Measurements from ENCODE around the gene THAP6. TPM values are rescaled to one million over a fixed set of nuclear protein-coding genes. Genes with fewer than 3 reads are reported as not detected.

Gene THAP6
- total and polyA plus RNA-seq, 2 donors (not counting 1 experiment from before 2014, with no cell fraction given), result 8.9 to 38.3 TPM

GRCh38 chr4:75495476-75495875, 18.8 kb upstream of the THAP6 start:
- Mint-ChIP-seq H3K27me3 (no peaks in the 10 kb centered on the region), H3K9me3 (ENCODE audit: insufficient read depth) (no peaks in the 10 kb centered on the region), H3K4me3 (no peak overlapping the region), H3K4me1 (no peaks in the 10 kb centered on the region), H3K27ac (no peak overlapping the region)
- H3K27ac ChIP-seq (ENCODE audit: low read length in 2 of 2), result no peak overlapping the region
- DNase-seq (no peak), ATAC-seq (ENCODE audit: low read depth) (no peak)
- peaks cover 35% of the 10 kb centered on the region for H3K79me2 ChIP-seq (ENCODE audit: control insufficient read depth, insufficient read depth, low read length)
- POLR2A ChIA-PET, result no interaction called here
- TF ChIP-seq EZH2 (IDR thresholded peaks at IDR 0.05; ENCODE audit: borderline replicate concordance, insufficient read depth, low read depth, low read length, poor library complexity, severe bottlenecking), result no peak
- no peak for TF ChIP-seq CTCF (IDR thresholded peaks at IDR 0.05)
- peaks cover 0 to 4% (median 0%) of the 10 kb centered on the region in 3 donors for H3K9me3 ChIP-seq (ENCODE audit: control extremely low read depth in 1 of 3, control insufficient read depth in 2 of 3, insufficient read depth in 1 of 3, low read length in 2 of 3)
- H3K9ac ChIP-seq (ENCODE audit: low read length), result no peak overlapping the region
- H3K27me3 ChIP-seq (replicated peaks in 1 of 4; ENCODE audit: control extremely low read depth in 1 of 4, control insufficient read depth in 3 of 4, insufficient read depth in 4 of 4, low read length in 3 of 4), result no peaks in the 10 kb centered on the region
- H2AFZ ChIP-seq (ENCODE audit: insufficient read depth, low read depth, low read length, poor library complexity, severe bottlenecking), result no peak overlapping the region
- no CpG with 5 or more reads among the region's 2 CpGs for WGBS (ENCODE audit: insufficient coverage)
- H3K4me1 ChIP-seq (ENCODE audit: control insufficient read depth in 2 of 2, insufficient read depth in 2 of 2, low read length in 2 of 2), result no peaks in the 10 kb centered on the region
- peaks cover 29 to 48% of the 10 kb centered on the region in 2 experiments for H3K36me3 ChIP-seq (replicated peaks in 1 of 2; ENCODE audit: control extremely low read depth in 1 of 2, control insufficient read depth in 1 of 2, extremely low read depth in 1 of 2, insufficient read depth in 2 of 2, low read length in 1 of 2)
- H3K4me3 ChIP-seq (ENCODE audit: control extremely low read depth in 1 of 5, extremely low read depth in 1 of 5, insufficient read depth in 1 of 5, low read depth in 2 of 5, low read length in 4 of 5), result no peak overlapping the region
- peaks cover 10% of the 10 kb centered on the region for H4K20me1 ChIP-seq (ENCODE audit: control insufficient read depth, insufficient read depth, low read length, poor library complexity, severe bottlenecking)
- intact Hi-C loops (cut with micrococcal nuclease), result no loop called here
- CTCF ChIA-PET, result interaction anchor here (1.9 kb wide), 1 partner anchor 621 kb away, joined by 4 read pairs; no protein-coding TSS in a partner anchor
- no peak overlapping the region for H3K4me2 ChIP-seq (replicated peaks; ENCODE audit: low read depth, low read length, poor library complexity, severe bottlenecking)

GRCh38 chr4:75496406-75496805, 17.9 kb upstream of the THAP6 start:
- WGBS (ENCODE audit: insufficient coverage), result 100% methylated on average over 2 of the region's 2 CpGs
- H3K36me3 ChIP-seq (replicated peaks in 1 of 2; ENCODE audit: control extremely low read depth in 1 of 2, control insufficient read depth in 1 of 2, extremely low read depth in 1 of 2, insufficient read depth in 2 of 2, low read length in 1 of 2), result peaks cover 25 to 45% of the 10 kb centered on the region in 2 experiments
- intact Hi-C loops (cut with micrococcal nuclease), result no loop called here
- H3K27me3 ChIP-seq (replicated peaks in 1 of 4; ENCODE audit: control extremely low read depth in 1 of 4, control insufficient read depth in 3 of 4, insufficient read depth in 4 of 4, low read length in 3 of 4), result no peaks in the 10 kb centered on the region
- peaks cover 0 to 4% (median 0%) of the 10 kb centered on the region in 3 donors for H3K9me3 ChIP-seq (ENCODE audit: control extremely low read depth in 1 of 3, control insufficient read depth in 2 of 3, insufficient read depth in 1 of 3, low read length in 2 of 3)
- peaks cover 10% of the 10 kb centered on the region for H4K20me1 ChIP-seq (ENCODE audit: control insufficient read depth, insufficient read depth, low read length, poor library complexity, severe bottlenecking)
- Mint-ChIP-seq H3K4me1 (no peaks in the 10 kb centered on the region), H3K27ac (no peak overlapping the region), H3K4me3 (no peak overlapping the region), H3K27me3 (no peaks in the 10 kb centered on the region), H3K9me3 (ENCODE audit: insufficient read depth) (no peaks in the 10 kb centered on the region)
- peaks cover 36% of the 10 kb centered on the region for H3K79me2 ChIP-seq (ENCODE audit: control insufficient read depth, insufficient read depth, low read length)
- no peak overlapping the region for H3K27ac ChIP-seq (ENCODE audit: low read length in 2 of 2)
- ChIA-PET POLR2A (no interaction called here), CTCF (interaction anchor here (1.9 kb wide), 1 partner anchor 621 kb away, joined by 4 read pairs; no protein-coding TSS in a partner anchor)
- no peak overlapping the region for H3K9ac ChIP-seq (ENCODE audit: low read length)
- no peak overlapping the region for H3K4me3 ChIP-seq (ENCODE audit: control extremely low read depth in 1 of 5, extremely low read depth in 1 of 5, insufficient read depth in 1 of 5, low read depth in 2 of 5, low read length in 4 of 5)
- H3K4me2 ChIP-seq (replicated peaks; ENCODE audit: low read depth, low read length, poor library complexity, severe bottlenecking), result no peak overlapping the region
- ATAC-seq (ENCODE audit: low read depth), result no peak
- TF ChIP-seq CTCF (IDR thresholded peaks at IDR 0.05), result no peak
- no peak for TF ChIP-seq EZH2 (IDR thresholded peaks at IDR 0.05; ENCODE audit: borderline replicate concordance, insufficient read depth, low read depth, low read length, poor library complexity, severe bottlenecking)
- no peak overlapping the region for H2AFZ ChIP-seq (ENCODE audit: insufficient read depth, low read depth, low read length, poor library complexity, severe bottlenecking)
- H3K4me1 ChIP-seq (ENCODE audit: control insufficient read depth in 2 of 2, insufficient read depth in 2 of 2, low read length in 2 of 2), result no peaks in the 10 kb centered on the region
- no peak for DNase-seq
